K562 (cell line): Measurements from ENCODE around the gene P2RY11. TPM values are rescaled to one million over a fixed set of nuclear protein-coding genes. Genes with fewer than 3 reads are reported as not detected.

Experiments
- ATAC-seq: fragments of 200-7000 bp; cut with Tn5 transposase; 3 replicates; pipeline ENCODE4 v1.9.1; 2020; ENCODE audit warnings: moderate library complexity
- BruUV-seq: library from RNA; stranded (reverse); fragments of 400-500 nt; replicated peaks from 2 replicates; lab custom pipeline; 2021; lab: Mats Ljungman, UMichigan
- CTCF ChIA-PET: fragments of 300-600 bp; formaldehyde crosslinking; extraction: SDS; loops from one replicate; lab custom pipeline; 2021; ENCODE audit warnings: low intra/inter-chr PET ratio; lab: Yijun Ruan, JAX
- POLR2A ChIA-PET: fragments of 300-600, 350-650 bp; sonication (Branson Sonifier 250); formaldehyde crosslinking; extraction: SDS; loops from one replicate; lab custom pipeline; 2021; ENCODE audit warnings: antibody characterized with exemption, inconsistent platforms; lab: Yijun Ruan, JAX
- DNase-seq, 4 experiments: peaks; one replicate each; pipeline versions ENCODE4 v3.0.0 to v3.0.0-alpha.2; 2011 to 2018; ENCODE audit warnings: low spot score in 3 of 4, mixed read lengths in 3 of 4; ENCODE audit errors: extremely low read depth in 1 of 4
- FAIRE-seq: peaks from 2 replicates; lab custom pipeline; 2011; peaks lifted over from hg19 to GRCh38; lab: Jason Lieb, UNC
- H2AFZ ChIP-seq: 2 replicates; pipeline ENCODE4 v1.6.0; 2011; ENCODE audit warnings: low read depth, low read length, control low read depth, inconsistent platforms
- H3K27ac ChIP-seq: fragments of 200-600 bp; 3 replicates; pipeline ENCODE4 v1.8.0; 2011; ENCODE audit warnings: low read depth, mild to moderate bottlenecking, control low read depth, inconsistent platforms, low read length, moderate library complexity, mixed read lengths; ENCODE audit errors: extremely low read depth
- H3K27me3 ChIP-seq, 2 experiments: fragments of 300-600 bp in 1 of 2; 2 replicates in 1 of 2; 3 replicates in 1 of 2; pipeline versions ENCODE4 v1.6.0 to v1.8.0; 2011; ENCODE audit warnings: inconsistent platforms in 2 of 2, low read length in 2 of 2, mild to moderate bottlenecking in 1 of 2, mixed read lengths in 1 of 2, moderate library complexity in 1 of 2; ENCODE audit not compliant: control insufficient read depth in 2 of 2, insufficient read depth in 2 of 2
- H3K36me3 ChIP-seq: fragments of 300-600 bp; 3 replicates; pipeline ENCODE4 v1.8.0; 2011; ENCODE audit warnings: mild to moderate bottlenecking, low read length, inconsistent platforms; ENCODE audit not compliant: control insufficient read depth, insufficient read depth
- H3K4me1 ChIP-seq, 2 experiments: fragments of 200-600 bp in 1 of 2; replicated peaks in 1 of 2; 2 replicates in 1 of 2; 3 replicates in 1 of 2; pipeline versions ENCODE4 v1.5.1 to v1.8.0; 2011; ENCODE audit warnings: inconsistent platforms in 2 of 2, low read length in 2 of 2, mild to moderate bottlenecking in 1 of 2, mixed read lengths in 1 of 2, moderate library complexity in 1 of 2; ENCODE audit not compliant: control insufficient read depth in 2 of 2, insufficient read depth in 2 of 2
- H3K4me2 ChIP-seq: 2 replicates; pipeline ENCODE4 v1.6.1; 2011; ENCODE audit warnings: low read length, control low read depth, inconsistent platforms, mixed read lengths; ENCODE audit not compliant: insufficient read depth
- H3K4me3 ChIP-seq: fragments of 200-600 bp; sonication (generic), shearing (Covaris generic); 2 replicates; pipeline ENCODE4 v1.5.1; 2016; ENCODE audit warnings: control low read depth, inconsistent platforms
- H3K79me2 ChIP-seq: fragments of 200-600 bp; 3 replicates; pipeline ENCODE4 v1.8.0; 2011; ENCODE audit warnings: low read length, inconsistent platforms; ENCODE audit not compliant: control insufficient read depth, insufficient read depth
- H3K9ac ChIP-seq, 2 experiments: 2 replicates each; pipeline versions ENCODE4 v1.6.0 to v1.6.1; 2011; ENCODE audit warnings: low read depth in 2 of 2, low read length in 2 of 2, control low read depth in 1 of 2, inconsistent platforms in 1 of 2, mild to moderate bottlenecking in 1 of 2, mixed read lengths in 1 of 2; ENCODE audit not compliant: insufficient read depth in 1 of 2
- H3K9me1 ChIP-seq: one replicate; pipeline ENCODE4 v1.6.0; 2011; ENCODE audit warnings: inconsistent platforms, mild to moderate bottlenecking, low read length, moderate library complexity; ENCODE audit not compliant: control insufficient read depth, insufficient read depth
- H3K9me3 ChIP-seq: replicated peaks from 2 replicates; pipeline ENCODE4 v1.5.1; 2011; ENCODE audit warnings: low read depth, low read length, inconsistent platforms; ENCODE audit not compliant: control insufficient read depth, insufficient read depth
- H4K20me1 ChIP-seq: replicated peaks from 2 replicates; pipeline ENCODE4 v1.6.1; 2011; ENCODE audit warnings: low read length, inconsistent platforms, mixed read lengths; ENCODE audit not compliant: control insufficient read depth, insufficient read depth
- MED1 ChIP-seq: sonication (generic); formaldehyde crosslinking; IDR thresholded peaks from 2 replicates; pipeline ENCODE4 v1.8.1; 2023; ENCODE audit warnings: missing genetic modification reagents, borderline replicate concordance
- SMARCA5 ChIP-seq: fragments of 450-650 bp; IDR thresholded peaks from 2 replicates; pipeline ENCODE4 v1.6.1; 2016
- TOE1 ChIP-seq, 2 experiments: fragments of 450-650 bp in 1 of 2; sonication (generic) in 1 of 2; formaldehyde crosslinking in 1 of 2; IDR thresholded peaks; 2 replicates each; pipeline versions ENCODE4 v1.7.1 to v1.8.0; 2016 to 2022; ENCODE audit warnings: borderline replicate concordance in 2 of 2, mild to moderate bottlenecking in 2 of 2, antibody characterized with exemption in 1 of 2, inconsistent platforms in 1 of 2, low read depth in 1 of 2, missing genetic modification reagents in 1 of 2, moderate library complexity in 1 of 2
- YY1 ChIP-seq, 3 experiments: IDR thresholded peaks; 2 replicates each; pipeline ENCODE4 v1.6.1; 2011; ENCODE audit warnings: low read length in 2 of 3, mild to moderate bottlenecking in 2 of 3, moderate library complexity in 2 of 3, borderline replicate concordance in 1 of 3, control low read depth in 1 of 3, low read depth in 1 of 3; ENCODE audit not compliant: insufficient read depth in 3 of 3, insufficient replicate concordance in 2 of 3, control insufficient read depth in 1 of 3, insufficient read length in 1 of 3; ENCODE audit errors: extremely low read depth in 1 of 3
- ZNF584 ChIP-seq: fragments of 200-800 bp; sonication (Bioruptor generic); IDR thresholded peaks from 2 replicates; pipeline ENCODE4 v1.6.1; 2016; ENCODE audit warnings: low read depth, mild to moderate bottlenecking, missing genetic modification characterization, missing compliant biosample characterization
- WGBS: fragments of 100-300 bp; shearing (Covaris generic); methylation state at CpG from one replicate; pipeline ENCODE4 v1.1.6; 2016; ENCODE audit warnings: low coverage, mixed read lengths; ENCODE audit not compliant: insufficient coverage; ENCODE audit errors: missing lambda C conversion rate; 5-methylcytosine and 5-hydroxymethylcytosine counted together
- in situ Hi-C: fragments of 300-500 bp; cut with MboI; formaldehyde crosslinking; loops from 4 replicates; pipeline ENCODE4 v1.15.0; 2018; ENCODE audit warnings: inconsistent platforms, mixed read lengths
- intact Hi-C: fragments of 100-400 bp; cut with micrococcal nuclease; formaldehyde crosslinking; loops from 2 replicates; pipeline ENCODE4 v1.14.2; 2022
- polyA plus RNA-seq, 8 experiments: library from polyadenylated mRNA; depleted of rRNA in 4 of 8; stranded (reverse) in 5 of 8; unstranded in 3 of 8; fragments of >200 nt; fragmentation: Nextera tagmentation in 2 of 8; fragmentation: Illumina TruSeq in 1 of 8; extraction: Ambion mirVana in 2 of 8; extraction: Trizol in 1 of 8; gene quantifications; 2 replicates each; pipeline versions ENCODE4 v1.2.1 to v1.2.3, GENCODE V29; 2011 to 2014; ENCODE audit warnings: inconsistent platforms in 1 of 8, missing spikeins in 1 of 8
- total RNA-seq, 7 experiments: library from RNA; depleted of rRNA in 6 of 7; stranded (reverse); fragments of >200 nt in 6 of 7; fragmentation: Illumina TruSeq in 2 of 7; extraction: Trizol in 2 of 7; gene quantifications; 2 replicates each; pipeline versions ENCODE4 v1.2.1 to v1.2.3, GENCODE V29; 2011 to 2021; ENCODE audit warnings: low replicate concordance in 1 of 7
- TF ChIP-seq, protein P1 (sequence below): fragments of 200-800 bp; sonication (Bioruptor generic); IDR thresholded peaks from 2 replicates; pipeline ENCODE4 v1.6.1; 2017; ENCODE audit warnings: missing genetic modification characterization, missing compliant biosample characterization
- TF ChIP-seq, protein P2 (sequence below), 2 experiments: fragments of 150-350 bp in 1 of 2; IDR thresholded peaks; 2 replicates each; pipeline ENCODE4 v1.6.1; 2012 to 2016; ENCODE audit warnings: low read depth in 2 of 2, low read length in 2 of 2, mild to moderate bottlenecking in 1 of 2, moderate library complexity in 1 of 2
- TF ChIP-seq, protein P3 (sequence below): fragments of 450-650 bp; formaldehyde crosslinking; IDR thresholded peaks from 2 replicates; pipeline ENCODE4 v1.4.0; 2020; ENCODE audit warnings: mild to moderate bottlenecking, moderate library complexity
- TF ChIP-seq, protein P4 (sequence below), 3 experiments: IDR thresholded peaks in 2 of 3; conservative IDR thresholded peaks in 1 of 3; 2 replicates each; pipeline ENCODE4 v1.5.1; 2011 to 2012; ENCODE audit warnings: low read length in 3 of 3, mild to moderate bottlenecking in 3 of 3, control low read depth in 2 of 3, improper control_type of control experiment in 1 of 3, inconsistent platforms in 1 of 3, low read depth in 1 of 3, mixed read lengths in 1 of 3, moderate library complexity in 1 of 3; ENCODE audit not compliant: insufficient read depth in 2 of 3

P2RY11 gene
- total and polyA plus RNA-seq, 9 of the 15 experiments (the other 6 are each of a cell fraction or from before 2014, with no cell fraction given), result 0.03 to 10.1 (median 1.5) TPM

DNA sequence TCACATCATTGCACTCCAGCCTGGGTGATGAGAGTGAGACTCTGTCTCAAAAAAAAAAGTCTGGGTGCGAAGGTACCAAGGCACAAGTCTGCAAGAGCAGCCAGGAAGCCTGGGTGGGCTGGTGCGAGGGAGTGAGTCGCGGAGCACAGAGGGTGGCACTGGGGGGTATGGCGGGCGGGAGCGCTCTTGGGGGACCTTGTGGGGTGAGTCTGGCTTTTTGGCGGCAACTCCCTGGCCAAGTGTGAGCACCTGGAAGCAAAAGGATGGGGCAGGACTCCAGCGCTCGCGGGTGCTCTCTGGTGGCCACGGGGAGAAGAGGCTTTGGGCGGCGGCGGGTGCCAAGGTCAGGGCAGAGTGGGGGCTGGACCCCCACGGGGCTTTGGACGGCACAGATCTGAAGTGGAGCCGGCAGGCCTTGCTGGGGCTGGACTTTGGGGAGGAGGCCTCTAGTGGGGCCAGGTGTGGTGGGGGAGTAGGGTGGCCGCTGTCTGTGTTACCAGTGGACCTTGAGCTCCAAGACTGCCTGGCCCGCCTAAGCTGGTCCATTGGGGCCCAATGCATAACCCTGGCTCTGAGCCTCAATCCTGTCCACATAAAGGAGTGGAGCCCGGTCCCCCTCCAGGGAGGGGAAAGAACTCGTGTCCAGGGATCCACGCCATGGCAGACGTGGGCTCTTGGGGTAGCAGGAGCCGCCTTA lies 1.6 kb downstream of the P2RY11 start:
- peak; percentile 83 for ATAC-seq
- peak; percentile 56 to 82 (median 60) for DNase-seq
- no peak overlapping the region for H3K27ac ChIP-seq
- H3K4me3 ChIP-seq, result no peak overlapping the region
- peaks cover 0 to 84% of the 10 kb centered on the region in 2 experiments; a peak in 3 of 5 replicates for H3K4me1 ChIP-seq
- intact Hi-C loops, result loop anchor here (1.0 to 5.0 kb wide), 2 partner anchors 39 to 181 kb away; no protein-coding TSS in a partner anchor
- ChIA-PET CTCF (interaction anchor here (1.1 kb wide), 1 partner anchor 179 kb away, joined by 3 read pairs; no protein-coding TSS in a partner anchor), POLR2A (interaction anchor here (0.6 to 1.9 kb wide), 6 partner anchors 9 to 304 kb away, joined by 3 to 7 read pairs (median 3); no protein-coding TSS in a partner anchor)
- peak; percentile 29 for FAIRE-seq
- 21% methylated on average over 17 of the region's 25 CpGs for WGBS
- H4K20me1 ChIP-seq, result no peaks in the 10 kb centered on the region; the same call in 1 of the 2 replicates
- H3K9ac ChIP-seq, result 0 out of 4 replicates have a peak overlapping the region, but pooled peaks of 1 of the 2 experiments have one; percentile 31
- BruUV-seq, result no TSS peak
- in situ Hi-C loops, result no loop called here
- H3K36me3 ChIP-seq, result peaks cover 74% of the 10 kb centered on the region; the same call in 2 of the 3 replicates
- peaks cover 14% of the 10 kb centered on the region for H3K79me2 ChIP-seq
- no peak overlapping the region for H3K4me2 ChIP-seq
- no peaks in the 10 kb centered on the region for H3K9me1 ChIP-seq
- H2AFZ ChIP-seq, result no peak overlapping the region
- no peaks in the 10 kb centered on the region for H3K27me3 ChIP-seq
- no peaks in the 10 kb centered on the region for H3K9me3 ChIP-seq
- TF ChIP-seq, protein P1, sequence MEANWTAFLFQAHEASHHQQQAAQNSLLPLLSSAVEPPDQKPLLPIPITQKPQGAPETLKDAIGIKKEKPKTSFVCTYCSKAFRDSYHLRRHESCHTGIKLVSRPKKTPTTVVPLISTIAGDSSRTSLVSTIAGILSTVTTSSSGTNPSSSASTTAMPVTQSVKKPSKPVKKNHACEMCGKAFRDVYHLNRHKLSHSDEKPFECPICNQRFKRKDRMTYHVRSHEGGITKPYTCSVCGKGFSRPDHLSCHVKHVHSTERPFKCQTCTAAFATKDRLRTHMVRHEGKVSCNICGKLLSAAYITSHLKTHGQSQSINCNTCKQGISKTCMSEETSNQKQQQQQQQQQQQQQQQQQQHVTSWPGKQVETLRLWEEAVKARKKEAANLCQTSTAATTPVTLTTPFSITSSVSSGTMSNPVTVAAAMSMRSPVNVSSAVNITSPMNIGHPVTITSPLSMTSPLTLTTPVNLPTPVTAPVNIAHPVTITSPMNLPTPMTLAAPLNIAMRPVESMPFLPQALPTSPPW (CRISPR knock-in tag), result peak; percentile 55
- no peak for TF ChIP-seq SMARCA5
- TF ChIP-seq MED1 (CRISPR knock-in tag), result no peak
- TF ChIP-seq, protein P2, sequence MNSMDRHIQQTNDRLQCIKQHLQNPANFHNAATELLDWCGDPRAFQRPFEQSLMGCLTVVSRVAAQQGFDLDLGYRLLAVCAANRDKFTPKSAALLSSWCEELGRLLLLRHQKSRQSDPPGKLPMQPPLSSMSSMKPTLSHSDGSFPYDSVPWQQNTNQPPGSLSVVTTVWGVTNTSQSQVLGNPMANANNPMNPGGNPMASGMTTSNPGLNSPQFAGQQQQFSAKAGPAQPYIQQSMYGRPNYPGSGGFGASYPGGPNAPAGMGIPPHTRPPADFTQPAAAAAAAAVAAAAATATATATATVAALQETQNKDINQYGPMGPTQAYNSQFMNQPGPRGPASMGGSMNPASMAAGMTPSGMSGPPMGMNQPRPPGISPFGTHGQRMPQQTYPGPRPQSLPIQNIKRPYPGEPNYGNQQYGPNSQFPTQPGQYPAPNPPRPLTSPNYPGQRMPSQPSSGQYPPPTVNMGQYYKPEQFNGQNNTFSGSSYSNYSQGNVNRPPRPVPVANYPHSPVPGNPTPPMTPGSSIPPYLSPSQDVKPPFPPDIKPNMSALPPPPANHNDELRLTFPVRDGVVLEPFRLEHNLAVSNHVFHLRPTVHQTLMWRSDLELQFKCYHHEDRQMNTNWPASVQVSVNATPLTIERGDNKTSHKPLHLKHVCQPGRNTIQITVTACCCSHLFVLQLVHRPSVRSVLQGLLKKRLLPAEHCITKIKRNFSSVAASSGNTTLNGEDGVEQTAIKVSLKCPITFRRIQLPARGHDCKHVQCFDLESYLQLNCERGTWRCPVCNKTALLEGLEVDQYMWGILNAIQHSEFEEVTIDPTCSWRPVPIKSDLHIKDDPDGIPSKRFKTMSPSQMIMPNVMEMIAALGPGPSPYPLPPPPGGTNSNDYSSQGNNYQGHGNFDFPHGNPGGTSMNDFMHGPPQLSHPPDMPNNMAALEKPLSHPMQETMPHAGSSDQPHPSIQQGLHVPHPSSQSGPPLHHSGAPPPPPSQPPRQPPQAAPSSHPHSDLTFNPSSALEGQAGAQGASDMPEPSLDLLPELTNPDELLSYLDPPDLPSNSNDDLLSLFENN (IDR thresholded peaks at IDR 0.05; ENCODE audit: low read depth in 2 of 2, low read length in 2 of 2), result no peak
- TF ChIP-seq, protein P3, sequence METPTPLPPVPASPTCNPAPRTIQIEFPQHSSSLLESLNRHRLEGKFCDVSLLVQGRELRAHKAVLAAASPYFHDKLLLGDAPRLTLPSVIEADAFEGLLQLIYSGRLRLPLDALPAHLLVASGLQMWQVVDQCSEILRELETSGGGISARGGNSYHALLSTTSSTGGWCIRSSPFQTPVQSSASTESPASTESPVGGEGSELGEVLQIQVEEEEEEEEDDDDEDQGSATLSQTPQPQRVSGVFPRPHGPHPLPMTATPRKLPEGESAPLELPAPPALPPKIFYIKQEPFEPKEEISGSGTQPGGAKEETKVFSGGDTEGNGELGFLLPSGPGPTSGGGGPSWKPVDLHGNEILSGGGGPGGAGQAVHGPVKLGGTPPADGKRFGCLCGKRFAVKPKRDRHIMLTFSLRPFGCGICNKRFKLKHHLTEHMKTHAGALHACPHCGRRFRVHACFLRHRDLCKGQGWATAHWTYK, result peak; percentile 83
- no peak; the same call in 1 of the 2 replicates for TF ChIP-seq TOE1 (IDR thresholded peaks at IDR 0.05; ENCODE audit: borderline replicate concordance)
- TF ChIP-seq TOE1 (CRISPR knock-in tag; IDR thresholded peaks at IDR 0.05; ENCODE audit: borderline replicate concordance, low read depth), result no peak
- TF ChIP-seq, protein P4, sequence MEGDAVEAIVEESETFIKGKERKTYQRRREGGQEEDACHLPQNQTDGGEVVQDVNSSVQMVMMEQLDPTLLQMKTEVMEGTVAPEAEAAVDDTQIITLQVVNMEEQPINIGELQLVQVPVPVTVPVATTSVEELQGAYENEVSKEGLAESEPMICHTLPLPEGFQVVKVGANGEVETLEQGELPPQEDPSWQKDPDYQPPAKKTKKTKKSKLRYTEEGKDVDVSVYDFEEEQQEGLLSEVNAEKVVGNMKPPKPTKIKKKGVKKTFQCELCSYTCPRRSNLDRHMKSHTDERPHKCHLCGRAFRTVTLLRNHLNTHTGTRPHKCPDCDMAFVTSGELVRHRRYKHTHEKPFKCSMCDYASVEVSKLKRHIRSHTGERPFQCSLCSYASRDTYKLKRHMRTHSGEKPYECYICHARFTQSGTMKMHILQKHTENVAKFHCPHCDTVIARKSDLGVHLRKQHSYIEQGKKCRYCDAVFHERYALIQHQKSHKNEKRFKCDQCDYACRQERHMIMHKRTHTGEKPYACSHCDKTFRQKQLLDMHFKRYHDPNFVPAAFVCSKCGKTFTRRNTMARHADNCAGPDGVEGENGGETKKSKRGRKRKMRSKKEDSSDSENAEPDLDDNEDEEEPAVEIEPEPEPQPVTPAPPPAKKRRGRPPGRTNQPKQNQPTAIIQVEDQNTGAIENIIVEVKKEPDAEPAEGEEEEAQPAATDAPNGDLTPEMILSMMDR (IDR thresholded peaks at IDR 0.05 in 2 of 3, conservative IDR thresholded peaks at IDR 0.05 in 1 of 3; ENCODE audit: insufficient read depth in 2 of 3, low read depth in 1 of 3, low read length in 3 of 3), result peak; percentile 73 to 82 (median 77)
- TF ChIP-seq YY1 (IDR thresholded peaks at IDR 0.05; ENCODE audit: borderline replicate concordance in 1 of 3, control insufficient read depth in 1 of 3, extremely low read depth in 1 of 3, insufficient read depth in 3 of 3, insufficient read length in 1 of 3, insufficient replicate concordance in 2 of 3, low read depth in 1 of 3, low read length in 2 of 3), result peak in 1 of 3 experiments; percentile 12
- TF ChIP-seq ZNF584 (CRISPR knock-in tag), result no peak
